HL-60 (cell line): ENCODE results near the gene CD2.

Source experiments
- DNase-seq, 2 experiments: peaks; one replicate each; pipeline ENCODE4 v3.0.0-alpha.2; 2010 to 2020; ENCODE audit warnings: low read depth in 1 of 2, low spot score in 1 of 2
- H3K27ac ChIP-seq: fragments of 250-450 bp; sonication (Bioruptor Pico); replicated peaks from 2 replicates; pipeline ENCODE4 v1.5.1; 2020; ENCODE audit warnings: mild to moderate bottlenecking, moderate library complexity
- H3K27me3 ChIP-seq: fragments of 250-450 bp; sonication (Bioruptor Pico); 2 replicates; pipeline ENCODE4 v1.5.1; 2021; ENCODE audit warnings: mild to moderate bottlenecking, moderate library complexity; ENCODE audit not compliant: insufficient read depth, poor library complexity, severe bottlenecking
- H3K4me3 ChIP-seq: replicated peaks from 2 replicates; pipeline ENCODE4 v1.5.1; 2011; ENCODE audit warnings: mild to moderate bottlenecking, control low read depth, low read length; ENCODE audit not compliant: insufficient read depth
- CTCF ChIP-seq: IDR thresholded peaks from one replicate; pipeline ENCODE4 v1.5.1; 2011; ENCODE audit warnings: low read length, control low read depth, inconsistent platforms; ENCODE audit not compliant: insufficient read depth
- GABPA ChIP-seq: IDR thresholded peaks from 2 replicates; pipeline ENCODE4 v1.6.1; 2012; ENCODE audit warnings: low read depth
- POLR2AphosphoS5 ChIP-seq: IDR thresholded peaks from 2 replicates; pipeline ENCODE4 v1.6.1; 2012; ENCODE audit warnings: low read depth
- REST ChIP-seq: IDR thresholded peaks from 2 replicates; pipeline ENCODE4 v1.6.1; 2012; ENCODE audit warnings: low read depth; ENCODE audit not compliant: insufficient replicate concordance
- SPI1 ChIP-seq: IDR thresholded peaks from 2 replicates; pipeline ENCODE4 v1.6.1; 2012; ENCODE audit warnings: low read depth, mild to moderate bottlenecking, borderline replicate concordance

The CD2 gene

GRCh38 chr1:116725798-116726197, 28.4 kb upstream of the CD2 start:
- TF ChIP-seq CTCF = no peak
- no peak for TF ChIP-seq REST
- TF ChIP-seq SPI1 = no peak
- no peak for TF ChIP-seq GABPA
- TF ChIP-seq POLR2AphosphoS5 = no peak

GRCh38 chr1:116726872-116727820, 27.1 kb upstream of the CD2 start:
- Histone ChIP-seq H3K27me3 (no peaks in the 10 kb centered on the region), H3K27ac (no peak overlapping the region), H3K4me3 (no peak overlapping the region)
- TF ChIP-seq CTCF = no peak
- no peak for TF ChIP-seq POLR2AphosphoS5
- peak; percentile 24; the same call in 1 of the 2 replicates for TF ChIP-seq SPI1
- no peak for TF ChIP-seq REST
- no peak for DNase-seq

More at GRCh38 chr1:116725798-116726197, 28.4 kb upstream of the CD2 start:
- Histone ChIP-seq H3K4me3 (no peak overlapping the region), H3K27me3 (no peaks in the 10 kb centered on the region), H3K27ac (no peak overlapping the region)
- no peak for DNase-seq

GRCh38 chr1:116731439-116731838, 22.8 kb upstream of the CD2 start:
- no peak overlapping the region for H3K4me3 ChIP-seq
- TF ChIP-seq GABPA (no peak), SPI1 (no peak), REST (no peak), POLR2AphosphoS5 (no peak), CTCF (no peak)
- no peaks in the 10 kb centered on the region for H3K27me3 ChIP-seq
- no peak overlapping the region for H3K27ac ChIP-seq
- no peak for DNase-seq
